ENCODE results near the gene CNOT2. TPM values are rescaled to one million over a fixed set of nuclear protein-coding genes. Genes with fewer than 3 reads are reported as not detected.

The CNOT2 gene, protein sequence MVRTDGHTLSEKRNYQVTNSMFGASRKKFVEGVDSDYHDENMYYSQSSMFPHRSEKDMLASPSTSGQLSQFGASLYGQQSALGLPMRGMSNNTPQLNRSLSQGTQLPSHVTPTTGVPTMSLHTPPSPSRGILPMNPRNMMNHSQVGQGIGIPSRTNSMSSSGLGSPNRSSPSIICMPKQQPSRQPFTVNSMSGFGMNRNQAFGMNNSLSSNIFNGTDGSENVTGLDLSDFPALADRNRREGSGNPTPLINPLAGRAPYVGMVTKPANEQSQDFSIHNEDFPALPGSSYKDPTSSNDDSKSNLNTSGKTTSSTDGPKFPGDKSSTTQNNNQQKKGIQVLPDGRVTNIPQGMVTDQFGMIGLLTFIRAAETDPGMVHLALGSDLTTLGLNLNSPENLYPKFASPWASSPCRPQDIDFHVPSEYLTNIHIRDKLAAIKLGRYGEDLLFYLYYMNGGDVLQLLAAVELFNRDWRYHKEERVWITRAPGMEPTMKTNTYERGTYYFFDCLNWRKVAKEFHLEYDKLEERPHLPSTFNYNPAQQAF
- 10 to 100 TPM; 76.2 to 78.2 TPM for total RNA-seq

DNA sequence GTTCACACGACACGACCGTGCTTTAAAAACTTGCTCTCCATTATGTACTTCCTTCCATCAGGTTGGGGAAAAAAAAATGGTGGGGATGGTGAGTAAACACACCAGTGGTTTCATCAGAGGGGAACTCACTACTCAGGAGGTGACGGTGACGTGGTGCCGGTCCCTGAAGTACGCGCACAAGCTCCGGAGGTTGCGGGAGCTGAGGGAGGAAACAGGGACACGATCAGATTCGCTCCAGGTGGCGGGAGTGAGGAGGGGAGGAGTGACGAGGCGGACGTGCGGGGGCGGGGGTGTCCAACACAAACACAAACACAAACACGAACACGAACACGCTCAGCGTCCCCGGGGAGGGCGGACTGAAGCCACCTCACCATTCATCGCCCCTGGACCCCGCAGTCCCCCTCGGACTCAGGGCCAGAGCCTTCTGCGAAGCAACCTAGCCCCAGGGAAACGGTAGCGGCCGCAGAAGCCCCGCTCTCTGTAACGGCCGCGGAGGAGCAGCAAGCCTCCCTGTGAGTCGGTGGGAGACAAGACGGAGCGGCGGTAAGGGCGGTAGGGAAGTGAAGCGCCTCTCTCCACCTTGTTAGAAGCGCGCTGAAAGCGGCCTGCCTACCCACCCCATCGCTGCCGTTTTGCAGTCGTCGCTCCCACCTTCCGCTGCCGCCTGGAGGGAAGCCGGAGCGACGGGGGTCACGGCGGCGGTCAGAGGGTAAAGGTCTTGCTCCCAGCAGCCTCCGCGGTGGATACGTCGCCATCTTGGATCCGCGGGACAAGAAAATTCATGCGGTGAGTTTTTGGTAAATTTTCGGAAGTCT, at the start of gene CNOT2:
CNOT2 (plus strand) TSS at position 739 of the 815 bp plus-strand sequence. CDS start 34,794 bp downstream, outside the sequence.
- H3K27me3 Mint-ChIP-seq (ENCODE audit: low read depth): no peaks in the 10 kb centered on the region
- peaks cover 58% of the 10 kb centered on the region for H3K4me1 Mint-ChIP-seq (ENCODE audit: low read depth)
- H3K9me3 Mint-ChIP-seq (ENCODE audit: insufficient read depth): no peaks in the 10 kb centered on the region
- ChIA-PET POLR2A (interaction anchor here (0.6 to 1.4 kb wide), 6 partner anchors 21 to 913 kb away, joined by 3 to 7 read pairs (median 3); no protein-coding TSS in a partner anchor), CTCF (interaction anchor here (0.8 to 1.5 kb wide), 2 partner anchors 84 to 95 kb away, joined by 3 to 4 read pairs; no protein-coding TSS in a partner anchor)
- peak within 1 kb of the TSS; percentile 100 for H3K4me3 Mint-ChIP-seq
- peak within 1 kb of the TSS; percentile 100 for H3K27ac Mint-ChIP-seq
- DNase-seq (peak; percentile 93), ATAC-seq (peak; percentile 77)
- H3K36me3 Mint-ChIP-seq (ENCODE audit: low read depth): peaks cover 47% of the 10 kb centered on the region

DNA sequence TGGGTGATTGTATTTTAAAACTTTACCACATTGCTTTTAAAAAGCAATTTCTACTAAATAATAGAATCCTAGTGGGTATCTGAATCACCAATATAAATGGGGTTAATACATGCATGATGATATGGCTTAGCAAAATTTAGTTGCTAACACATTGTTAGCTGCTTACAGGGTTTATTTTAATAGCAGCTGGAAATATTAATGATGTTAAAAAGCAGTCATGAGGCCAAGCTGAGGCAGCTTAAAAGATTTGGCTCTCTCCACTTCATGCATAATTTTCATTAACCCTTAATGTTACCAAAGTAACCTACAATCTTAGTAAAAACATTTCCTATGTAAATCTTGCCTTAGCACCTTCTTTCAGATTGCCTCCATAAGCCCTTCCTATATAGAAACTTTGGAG, 49.2 kb upstream of the CNOT2 start:
- no peak for DNase-seq
- no peak for ATAC-seq
- Mint-ChIP-seq H3K27me3 (ENCODE audit: low read depth) (peaks cover 2% of the 10 kb centered on the region), H3K9me3 (ENCODE audit: insufficient read depth) (no peaks in the 10 kb centered on the region), H3K4me3 (no peak overlapping the region), H3K36me3 (ENCODE audit: low read depth) (no peaks in the 10 kb centered on the region), H3K27ac (no peak overlapping the region), H3K4me1 (ENCODE audit: low read depth) (peaks cover 13% of the 10 kb centered on the region)
- POLR2A ChIA-PET: no interaction called here
- CTCF ChIA-PET: no interaction called here

DNA sequence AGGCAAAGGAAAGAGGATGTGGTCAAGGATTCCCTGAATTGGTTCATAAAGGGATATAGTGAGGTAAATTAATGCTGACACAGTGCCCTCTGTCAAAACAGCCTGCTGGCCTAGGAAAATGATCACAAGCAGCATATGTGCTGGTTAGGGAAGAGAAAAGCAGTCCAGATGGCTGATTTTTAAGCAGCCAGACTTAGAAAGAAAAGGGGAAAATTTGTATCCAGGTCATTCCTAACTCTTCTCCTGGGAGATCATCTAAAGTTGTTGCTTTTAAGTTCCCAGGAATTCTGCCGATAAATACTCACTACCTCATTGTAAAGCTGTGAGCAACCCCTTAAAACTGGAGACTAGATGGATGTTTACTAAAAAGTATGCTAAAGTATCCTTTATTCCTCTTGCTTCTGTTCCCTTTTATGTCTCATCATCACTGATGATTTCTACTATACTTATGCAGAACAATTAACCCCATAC, 46.4 kb upstream of the CNOT2 start:
- CTCF ChIA-PET: no interaction called here
- Mint-ChIP-seq H3K36me3 (ENCODE audit: low read depth) (no peaks in the 10 kb centered on the region), H3K4me1 (ENCODE audit: low read depth) (peaks cover 13% of the 10 kb centered on the region), H3K4me3 (no peak overlapping the region), H3K27me3 (ENCODE audit: low read depth) (peaks cover under 1% of the 10 kb centered on the region), H3K9me3 (ENCODE audit: insufficient read depth) (no peaks in the 10 kb centered on the region), H3K27ac (no peak overlapping the region)
- DNase-seq: no peak
- no peak for ATAC-seq
- POLR2A ChIA-PET: no interaction called here

DNA sequence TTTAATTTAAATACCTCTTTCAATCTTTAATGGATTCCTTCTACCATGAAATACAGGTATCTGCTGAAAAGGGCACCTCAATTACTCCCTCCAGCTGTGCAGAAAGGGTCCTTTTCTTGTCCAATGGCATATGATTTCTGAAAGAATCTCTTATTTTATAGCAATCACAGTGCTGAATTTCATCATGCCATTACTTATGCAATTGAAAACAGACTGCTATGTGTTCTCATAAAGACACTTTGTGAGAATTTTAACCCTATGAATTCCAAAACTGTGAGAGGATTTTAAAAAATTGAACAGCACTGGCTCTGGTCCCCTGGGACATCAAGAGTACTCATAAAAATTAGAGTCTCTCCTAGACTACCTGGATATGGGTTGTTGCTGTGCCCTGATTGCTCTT, 45.9 kb upstream of the CNOT2 start:
- CTCF ChIA-PET: no interaction called here

DNA sequence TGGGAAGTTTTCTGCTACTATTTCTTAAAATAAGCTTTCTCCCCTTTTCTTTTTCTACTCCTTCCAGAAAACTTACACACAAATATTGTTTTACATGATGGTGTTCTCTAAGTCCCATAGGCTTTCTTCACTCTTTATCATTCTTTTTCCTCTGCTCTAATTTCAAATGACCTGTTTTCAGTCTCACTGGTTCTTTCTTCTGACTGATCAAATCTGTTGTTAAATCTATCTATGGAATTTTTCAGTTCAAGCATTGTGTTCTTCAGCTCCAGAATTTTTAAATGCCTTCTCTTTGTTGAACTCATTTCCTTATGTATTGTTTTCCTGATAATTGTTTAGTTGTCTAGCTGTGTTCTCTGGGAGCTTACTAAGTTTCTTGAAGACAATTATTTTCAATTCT, 29.5 kb upstream of the CNOT2 start:
- peaks cover 5% of the 10 kb centered on the region for H3K36me3 Mint-ChIP-seq (ENCODE audit: low read depth)
- DNase-seq (no peak), ATAC-seq (no peak)
- H3K27me3 Mint-ChIP-seq (ENCODE audit: low read depth): no peaks in the 10 kb centered on the region
- H3K4me3 Mint-ChIP-seq: no peak overlapping the region
- peaks cover 34% of the 10 kb centered on the region for H3K9me3 Mint-ChIP-seq (ENCODE audit: insufficient read depth)
- H3K4me1 Mint-ChIP-seq (ENCODE audit: low read depth): no peaks in the 10 kb centered on the region
- POLR2A ChIA-PET: interaction anchor here (0.7 kb wide), 1 partner anchor 292 kb away, joined by 3 read pairs; no protein-coding TSS in a partner anchor
- CTCF ChIA-PET: no interaction called here
- H3K27ac Mint-ChIP-seq: no peak overlapping the region

More for the DNA sequence above, 45.9 kb upstream of the CNOT2 start:
- Mint-ChIP-seq H3K4me1 (ENCODE audit: low read depth) (peaks cover 13% of the 10 kb centered on the region), H3K4me3 (no peak overlapping the region), H3K27ac (no peak overlapping the region), H3K27me3 (ENCODE audit: low read depth) (no peaks in the 10 kb centered on the region), H3K9me3 (ENCODE audit: insufficient read depth) (no peaks in the 10 kb centered on the region), H3K36me3 (ENCODE audit: low read depth) (no peaks in the 10 kb centered on the region)
- DNase-seq (no peak), ATAC-seq (no peak)
- POLR2A ChIA-PET: no interaction called here

DNA sequence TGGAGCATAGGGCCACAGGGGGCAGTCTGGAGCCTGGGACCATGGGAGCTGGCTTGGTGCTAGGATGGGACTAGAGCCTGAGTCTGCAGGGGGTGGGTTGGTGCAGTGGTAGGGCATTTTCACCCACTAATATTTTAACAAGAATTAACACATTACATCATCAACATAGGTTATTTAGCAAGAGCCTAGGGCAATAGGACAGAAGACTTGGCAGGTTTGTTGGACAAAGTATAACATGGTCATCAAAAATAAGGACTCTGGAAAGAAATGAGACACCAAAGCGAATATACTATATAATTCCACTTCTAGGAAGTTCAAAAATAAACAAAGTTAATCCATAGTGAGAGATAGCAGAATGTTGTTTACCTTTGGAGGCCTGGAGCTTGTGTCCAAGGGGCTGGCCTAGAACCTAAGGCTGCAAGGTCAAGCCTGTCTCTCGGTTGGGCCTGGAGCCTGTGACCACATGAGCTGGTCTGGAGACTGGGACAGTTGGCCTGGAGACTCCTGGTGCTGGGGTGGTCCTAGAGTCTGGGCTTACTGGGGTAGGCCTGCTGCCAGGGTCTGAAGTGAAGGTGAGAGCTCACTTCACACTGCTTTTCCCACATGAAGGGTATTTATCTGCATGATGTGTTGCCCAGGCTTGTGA, 28.1 kb upstream of the CNOT2 start:
- Mint-ChIP-seq H3K4me3 (no peak overlapping the region), H3K9me3 (ENCODE audit: insufficient read depth) (peaks cover 21% of the 10 kb centered on the region), H3K27ac (no peak overlapping the region), H3K4me1 (ENCODE audit: low read depth) (no peaks in the 10 kb centered on the region), H3K36me3 (ENCODE audit: low read depth) (peaks cover 3% of the 10 kb centered on the region), H3K27me3 (ENCODE audit: low read depth) (no peaks in the 10 kb centered on the region)
- no peak for ATAC-seq
- ChIA-PET POLR2A (no interaction called here), CTCF (no interaction called here)
- no peak for DNase-seq

DNA sequence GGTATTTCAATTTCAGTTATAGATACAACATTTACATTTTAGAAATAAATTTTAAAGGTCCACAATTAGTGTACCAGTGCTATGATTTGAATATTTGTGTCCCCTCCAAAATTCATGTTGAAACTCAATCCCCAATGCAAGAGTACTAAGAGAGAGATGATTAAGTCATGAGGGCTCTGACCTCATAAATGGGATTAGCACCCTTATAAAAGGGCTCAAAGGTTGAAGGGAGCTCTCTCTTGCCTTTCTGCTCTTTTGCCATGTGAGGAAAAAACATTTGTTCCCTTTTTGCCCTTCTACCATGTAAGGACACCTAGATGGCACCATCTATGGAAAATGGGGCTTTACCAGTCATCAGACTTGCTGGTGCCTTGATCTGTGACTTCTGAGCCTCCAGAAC, 25.8 kb upstream of the CNOT2 start:
- POLR2A ChIA-PET: no interaction called here
- CTCF ChIA-PET: no interaction called here
- H3K4me3 Mint-ChIP-seq: no peak overlapping the region

DNA sequence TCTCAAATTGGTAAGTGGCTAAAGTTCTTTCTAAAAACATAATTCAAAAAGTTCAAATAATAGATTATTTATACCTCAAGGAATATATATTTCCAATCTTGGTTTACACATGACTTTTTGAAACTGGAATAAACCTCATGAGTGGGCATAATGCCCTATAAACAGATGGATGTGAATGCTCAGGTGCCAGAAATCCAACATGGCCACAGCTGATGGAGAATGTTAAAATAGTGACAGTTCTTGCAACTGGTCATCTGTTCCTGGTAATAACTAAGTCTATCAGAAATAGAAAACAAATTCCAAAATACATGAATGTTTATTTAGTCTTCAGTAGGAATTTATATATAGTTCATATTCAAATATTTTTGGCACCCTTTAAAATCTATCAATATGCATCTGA, 21.6 kb upstream of the CNOT2 start:
- H3K27me3 Mint-ChIP-seq (ENCODE audit: low read depth): no peaks in the 10 kb centered on the region
- peaks cover 4% of the 10 kb centered on the region for H3K36me3 Mint-ChIP-seq (ENCODE audit: low read depth)
- no peak overlapping the region for H3K27ac Mint-ChIP-seq
- CTCF ChIA-PET: no interaction called here
- ATAC-seq: no peak
- no peak for DNase-seq
- POLR2A ChIA-PET: no interaction called here
- H3K4me1 Mint-ChIP-seq (ENCODE audit: low read depth): no peaks in the 10 kb centered on the region
- H3K9me3 Mint-ChIP-seq (ENCODE audit: insufficient read depth): no peaks in the 10 kb centered on the region
- no peak overlapping the region for H3K4me3 Mint-ChIP-seq

More for the DNA sequence above, 25.8 kb upstream of the CNOT2 start:
- DNase-seq (no peak), ATAC-seq (no peak)
- no peaks in the 10 kb centered on the region for H3K4me1 Mint-ChIP-seq (ENCODE audit: low read depth)
- no peaks in the 10 kb centered on the region for H3K27me3 Mint-ChIP-seq (ENCODE audit: low read depth)
- peaks cover 15% of the 10 kb centered on the region for H3K9me3 Mint-ChIP-seq (ENCODE audit: insufficient read depth)
- H3K27ac Mint-ChIP-seq: no peak overlapping the region
- peaks cover 3% of the 10 kb centered on the region for H3K36me3 Mint-ChIP-seq (ENCODE audit: low read depth)

DNA sequence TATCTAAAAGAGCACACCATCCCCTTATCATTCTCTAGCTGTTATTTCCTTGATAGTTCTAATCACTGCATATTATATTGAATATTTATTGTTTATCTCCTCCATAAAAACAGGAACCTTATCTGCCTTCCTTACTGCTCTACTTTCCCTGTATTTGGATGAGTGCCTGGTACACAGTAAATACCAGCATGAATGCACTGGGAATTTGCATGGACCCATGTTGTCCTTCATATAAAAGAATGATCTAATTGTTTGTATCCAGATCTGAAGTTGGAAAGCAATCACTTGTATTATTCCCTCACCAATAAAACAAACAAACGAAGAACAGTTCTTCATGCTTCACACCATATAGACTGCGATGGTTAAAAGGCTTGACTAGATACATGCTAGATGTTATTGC, 15.3 kb upstream of the CNOT2 start:
- POLR2A ChIA-PET: no interaction called here
- H3K9me3 Mint-ChIP-seq (ENCODE audit: insufficient read depth): no peaks in the 10 kb centered on the region
- H3K4me1 Mint-ChIP-seq (ENCODE audit: low read depth): no peaks in the 10 kb centered on the region
- DNase-seq: no peak
- no peak overlapping the region for H3K4me3 Mint-ChIP-seq
- no peak overlapping the region for H3K27ac Mint-ChIP-seq
- H3K27me3 Mint-ChIP-seq (ENCODE audit: low read depth): no peaks in the 10 kb centered on the region
- CTCF ChIA-PET: no interaction called here
- peaks cover 4% of the 10 kb centered on the region for H3K36me3 Mint-ChIP-seq (ENCODE audit: low read depth)
- no peak for ATAC-seq

DNA sequence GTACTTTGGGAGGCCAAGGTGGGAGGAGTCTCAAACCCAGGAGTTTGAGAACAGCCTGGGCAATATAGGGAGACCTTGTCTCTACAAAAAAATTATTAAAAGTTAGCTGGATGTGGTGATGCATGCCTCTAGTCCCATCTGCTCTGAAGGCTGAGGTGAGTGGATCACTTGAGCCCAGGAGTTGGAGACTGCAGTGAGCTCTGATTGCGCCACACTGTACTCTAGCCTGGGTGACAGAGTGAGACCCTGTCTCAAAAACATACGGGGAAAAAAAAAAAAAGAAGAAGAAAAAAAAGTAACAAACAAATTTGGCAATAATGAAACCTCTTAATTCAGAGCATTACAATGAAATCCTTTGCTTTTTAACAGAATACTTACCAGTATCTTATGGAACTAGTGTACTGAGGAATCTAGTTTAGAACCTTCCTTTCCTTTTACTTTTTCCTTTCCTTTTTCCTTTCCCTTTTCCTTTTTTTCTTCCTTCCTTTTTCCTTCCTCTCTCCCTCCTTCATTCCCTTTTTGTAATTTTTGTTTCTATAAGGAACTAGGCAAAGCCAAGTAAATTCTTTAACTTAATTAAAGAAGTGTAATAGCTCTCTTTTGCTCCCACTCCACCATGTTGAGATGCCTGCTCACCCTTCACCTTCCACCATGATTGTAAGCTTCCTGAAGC, 12.2 kb upstream of the CNOT2 start:
- Mint-ChIP-seq H3K27me3 (ENCODE audit: low read depth) (no peaks in the 10 kb centered on the region), H3K27ac (no peak overlapping the region), H3K36me3 (ENCODE audit: low read depth) (no peaks in the 10 kb centered on the region), H3K4me1 (ENCODE audit: low read depth) (peaks cover 4% of the 10 kb centered on the region), H3K4me3 (no peak overlapping the region), H3K9me3 (ENCODE audit: insufficient read depth) (peaks cover 7% of the 10 kb centered on the region)
- CTCF ChIA-PET: no interaction called here
- DNase-seq: no peak
- POLR2A ChIA-PET: no interaction called here
- no peak for ATAC-seq

DNA sequence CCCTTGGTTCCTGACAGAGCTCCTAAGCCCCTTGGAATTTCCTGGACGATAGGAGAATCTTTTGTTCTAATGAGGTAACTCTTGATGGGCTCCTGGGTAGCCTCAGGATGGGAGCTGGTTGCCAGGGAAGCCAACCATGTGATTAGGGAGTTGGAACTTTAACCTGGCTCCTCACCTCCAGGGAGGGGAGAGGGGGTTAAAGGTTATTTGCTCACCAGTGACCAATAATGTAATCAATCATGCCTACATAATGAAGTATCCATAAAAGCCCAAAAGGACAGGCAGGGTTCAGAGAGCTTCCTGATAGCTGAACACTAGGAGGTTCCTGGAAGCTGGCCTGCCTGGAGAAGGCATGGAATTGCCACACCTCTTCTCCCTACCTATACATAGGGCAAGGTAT, 6.2 kb upstream of the CNOT2 start:
- Mint-ChIP-seq H3K9me3 (ENCODE audit: insufficient read depth) (peaks cover 7% of the 10 kb centered on the region), H3K36me3 (ENCODE audit: low read depth) (peaks cover 33% of the 10 kb centered on the region), H3K27me3 (ENCODE audit: low read depth) (no peaks in the 10 kb centered on the region), H3K4me3 (no peak overlapping the region), H3K4me1 (ENCODE audit: low read depth) (peaks cover 24% of the 10 kb centered on the region), H3K27ac (no peak overlapping the region)
- ChIA-PET POLR2A (no interaction called here), CTCF (no interaction called here)
- no peak for ATAC-seq
- DNase-seq: no peak

All from activated CD8-positive, alpha-beta T cell treated with anti-CD3 and anti-CD28 coated beads, Interleukin-2, amount 10 ng/mL, durations not matched to agents 7 days and 5 days (primary cell).